IMR-90 (cell line): Measurements from ENCODE around the gene ZNF282. TPM values are rescaled to one million over a fixed set of nuclear protein-coding genes. Genes with fewer than 3 reads are reported as not detected.

Experiments used
- ATAC-seq: fragments of 200-7000 bp; cut with Tn5 transposase; 2 replicates; pipeline ENCODE4 v1.9.1; 2020; ENCODE audit warnings: low read depth, mild to moderate bottlenecking, moderate library complexity
- BruUV-seq: library from RNA; stranded (reverse); fragments of 400-500 nt; replicated peaks from 2 replicates; lab custom pipeline; 2021; lab: Mats Ljungman, UMichigan
- CTCF ChIA-PET: fragments of 300-600 bp; formaldehyde crosslinking; extraction: SDS; loops from one replicate; lab custom pipeline; 2021; ENCODE audit warnings: antibody characterized with exemption; lab: Yijun Ruan, JAX
- POLR2A ChIA-PET: fragments of 300-600 bp; sonication (Branson Sonifier 250); formaldehyde crosslinking; loops from one replicate; lab custom pipeline; 2022; ENCODE audit warnings: antibody characterized with exemption; ENCODE audit not compliant: unreplicated experiment; lab: Charles Lee
- DNase-seq: peaks from one replicate; pipeline ENCODE4 v3.0.0; 2013
- H2AFZ ChIP-seq: replicated peaks from 2 replicates; pipeline ENCODE3; 2013; ENCODE audit warnings: low read length, mild to moderate bottlenecking; ENCODE audit not compliant: poor library complexity
- H2AK5ac ChIP-seq: 2 replicates; pipeline ENCODE4 v1.6.1; 2013; ENCODE audit warnings: low read depth, low read length, inconsistent platforms
- H2AK9ac ChIP-seq: replicated peaks from 2 replicates; pipeline ENCODE3; 2013; ENCODE audit warnings: mild to moderate bottlenecking, low read depth, low read length, moderate library complexity; ENCODE audit not compliant: poor library complexity
- H2BK120ac ChIP-seq: 2 replicates; pipeline ENCODE4 v1.6.1; 2013; ENCODE audit warnings: low read depth, low read length, inconsistent platforms
- H2BK15ac ChIP-seq: 3 replicates; pipeline ENCODE4 v1.6.1; 2013; ENCODE audit warnings: low read depth, low read length, inconsistent platforms
- H2BK20ac ChIP-seq: 2 replicates; pipeline ENCODE4 v1.6.1; 2013; ENCODE audit warnings: low read depth, mild to moderate bottlenecking, inconsistent platforms, low read length, moderate library complexity
- H2BK5ac ChIP-seq: 2 replicates; pipeline ENCODE4 v1.6.1; 2013; ENCODE audit warnings: mild to moderate bottlenecking, low read depth, low read length, inconsistent platforms; ENCODE audit not compliant: poor library complexity, severe bottlenecking
- H3K14ac ChIP-seq: replicated peaks from 2 replicates; pipeline ENCODE4 v1.6.1; 2013; ENCODE audit warnings: low read depth, low read length, inconsistent platforms
- H3K18ac ChIP-seq: 2 replicates; pipeline ENCODE4 v1.6.1; 2013; ENCODE audit warnings: low read depth, low read length, control low read depth
- H3K23ac ChIP-seq: 2 replicates; pipeline ENCODE4 v1.6.1; 2013; ENCODE audit warnings: low read depth, low read length, inconsistent platforms
- H3K27ac ChIP-seq: 2 replicates; pipeline ENCODE4 v1.5.1; 2013; ENCODE audit warnings: mild to moderate bottlenecking, control low read depth, low read length; ENCODE audit not compliant: insufficient read depth
- H3K27me3 ChIP-seq: 2 replicates; pipeline ENCODE4 v1.6.1; 2013; ENCODE audit warnings: low read length; ENCODE audit not compliant: control insufficient read depth, insufficient read depth
- H3K36me3 ChIP-seq: 2 replicates; pipeline ENCODE4 v1.6.1; 2013; ENCODE audit warnings: low read length, mixed read lengths; ENCODE audit not compliant: control insufficient read depth, insufficient read depth
- H3K4ac ChIP-seq: 2 replicates; pipeline ENCODE4 v1.6.1; 2013; ENCODE audit warnings: low read depth, low read length, inconsistent platforms
- H3K4me1 ChIP-seq: 2 replicates; pipeline ENCODE4 v1.6.1; 2013; ENCODE audit warnings: low read length, mixed read lengths; ENCODE audit not compliant: control insufficient read depth, insufficient read depth
- H3K4me2 ChIP-seq: 2 replicates; pipeline ENCODE4 v1.6.1; 2013; ENCODE audit warnings: low read depth, mild to moderate bottlenecking, control low read depth, low read length, moderate library complexity
- H3K4me3 ChIP-seq: 2 replicates; pipeline ENCODE4 v1.5.1; 2013; ENCODE audit warnings: low read depth, mild to moderate bottlenecking, control low read depth, low read length, moderate library complexity; ENCODE audit not compliant: insufficient read depth
- H3K56ac ChIP-seq: 2 replicates; pipeline ENCODE4 v1.6.1; 2013; ENCODE audit warnings: low read length, inconsistent platforms; ENCODE audit not compliant: insufficient read depth; ENCODE audit errors: extremely low read depth
- H3K79me1 ChIP-seq, 2 experiments: 2 replicates each; pipeline ENCODE4 v1.6.1; 2013; ENCODE audit warnings: low read length in 2 of 2, inconsistent platforms in 1 of 2, low read depth in 1 of 2
- H3K9ac ChIP-seq: 2 replicates; pipeline ENCODE4 v1.6.1; 2013; ENCODE audit warnings: low read depth, low read length, control low read depth
- H3K9me1 ChIP-seq: 2 replicates; pipeline ENCODE4 v1.6.1; 2013; ENCODE audit warnings: low read length, inconsistent platforms; ENCODE audit not compliant: insufficient read depth
- H3K9me3 ChIP-seq: 2 replicates; pipeline ENCODE4 v1.6.1; 2013; ENCODE audit warnings: low read length; ENCODE audit not compliant: control insufficient read depth, insufficient read depth
- H4K20me1 ChIP-seq: 2 replicates; pipeline ENCODE4 v1.6.1; 2013; ENCODE audit warnings: low read length, inconsistent platforms; ENCODE audit not compliant: insufficient read depth
- H4K5ac ChIP-seq: 2 replicates; pipeline ENCODE4 v1.6.1; 2013; ENCODE audit warnings: mild to moderate bottlenecking, low read depth, low read length, control low read depth
- H4K8ac ChIP-seq, 2 experiments: 2 replicates each; pipeline ENCODE4 v1.6.1; 2013; ENCODE audit warnings: low read depth in 2 of 2, low read length in 2 of 2, control low read depth in 1 of 2, inconsistent platforms in 1 of 2
- H4K91ac ChIP-seq: 2 replicates; pipeline ENCODE4 v1.6.1; 2013; ENCODE audit warnings: low read depth, low read length, inconsistent platforms; ENCODE audit not compliant: insufficient read depth
- BHLHE40 ChIP-seq: fragments of 150-350 bp; IDR thresholded peaks from 2 replicates; pipeline ENCODE4 v1.6.1; 2016; ENCODE audit warnings: mild to moderate bottlenecking, low read depth, low read length
- CHD1 ChIP-seq: IDR thresholded peaks from 2 replicates; pipeline ENCODE4 v1.6.1; 2012; ENCODE audit warnings: low read depth, low read length, improper control_type of control experiment
- FOS ChIP-seq: fragments of 150-350 bp; IDR thresholded peaks from 2 replicates; pipeline ENCODE4 v1.6.1; 2016; ENCODE audit warnings: low read depth, low read length
- MAFK ChIP-seq: IDR thresholded peaks from 2 replicates; pipeline ENCODE4 v1.6.1; 2012; ENCODE audit warnings: low read depth, low read length, improper control_type of control experiment
- MAZ ChIP-seq: IDR thresholded peaks from 2 replicates; pipeline ENCODE4 v1.6.1; 2012; ENCODE audit warnings: low read depth, mild to moderate bottlenecking, low read length, improper control_type of control experiment, moderate library complexity, borderline replicate concordance
- MXI1 ChIP-seq: IDR thresholded peaks from 2 replicates; pipeline ENCODE4 v1.6.1; 2012; ENCODE audit warnings: low read depth, mild to moderate bottlenecking, low read length, moderate library complexity, borderline replicate concordance
- RCOR1 ChIP-seq: IDR thresholded peaks from 2 replicates; pipeline ENCODE4 v1.6.1; 2012; ENCODE audit warnings: mild to moderate bottlenecking, low read length, improper control_type of control experiment; ENCODE audit not compliant: insufficient replicate concordance
- RFX5 ChIP-seq: IDR thresholded peaks from 2 replicates; pipeline ENCODE4 v1.8.0; 2012; ENCODE audit warnings: low read depth, mild to moderate bottlenecking, low read length, moderate library complexity
- SMC3 ChIP-seq: fragments of 150-350 bp; IDR thresholded peaks from 2 replicates; pipeline ENCODE4 v1.6.1; 2016; ENCODE audit warnings: low read depth, mild to moderate bottlenecking, antibody characterized with exemption, low read length, moderate library complexity
- WGBS, 2 experiments: methylation state at CpG; one replicate each; pipeline versions ENCODE4 v1.1.5 to v1.1.7; 2013; ENCODE audit warnings: missing lambda C conversion rate in 2 of 2; ENCODE audit not compliant: insufficient read length in 1 of 2; ENCODE audit errors: extremely low coverage in 2 of 2; 5-methylcytosine and 5-hydroxymethylcytosine counted together
- dilution Hi-C: fragments of 300-500 bp; cut with HindIII; formaldehyde crosslinking; loops from one replicate; pipeline ENCODE4 v1.14.3; 2018; ENCODE audit warnings: low sequenced_read_pairs; ENCODE audit not compliant: unreplicated experiment
- in situ Hi-C: fragments of 300-500 bp; cut with MboI; formaldehyde crosslinking; loops from 3 replicates; pipeline ENCODE4 v1.14.3; 2019; ENCODE audit warnings: low sequenced_read_pairs, inconsistent platforms, mixed read lengths
- intact Hi-C: fragments of 100-400 bp; cut with micrococcal nuclease; formaldehyde crosslinking; loops from 2 replicates; pipeline ENCODE4 v1.10.0; 2022
- polyA plus RNA-seq, 3 experiments: library from polyadenylated mRNA; depleted of rRNA; stranded (reverse); fragments of >200 nt; gene quantifications; 2 replicates each; pipeline ENCODE4 v1.2.3, GENCODE V29; 2012; ENCODE audit warnings: low replicate concordance in 1 of 3
- total RNA-seq: library from RNA; depleted of rRNA; stranded (reverse); fragments of >200 nt; gene quantifications from 2 replicates; pipeline ENCODE4 v1.2.3, GENCODE V29; 2012
- TF ChIP-seq, protein P1 (sequence below): conservative IDR thresholded peaks from 2 replicates; pipeline ENCODE4 v1.5.1; 2012; ENCODE audit warnings: mild to moderate bottlenecking, low read depth, low read length, improper control_type of control experiment
- TF ChIP-seq, protein P2 (sequence below): fragments of 150-350 bp; IDR thresholded peaks from 2 replicates; pipeline ENCODE4 v1.6.1; 2016; ENCODE audit warnings: low read depth, mild to moderate bottlenecking, low read length, moderate library complexity, borderline replicate concordance

ZNF282 gene
- total and polyA plus RNA-seq, 2 of the 4 experiments (the other 2 are of a cell fraction): 7.2 to 11.9 TPM

DNA sequence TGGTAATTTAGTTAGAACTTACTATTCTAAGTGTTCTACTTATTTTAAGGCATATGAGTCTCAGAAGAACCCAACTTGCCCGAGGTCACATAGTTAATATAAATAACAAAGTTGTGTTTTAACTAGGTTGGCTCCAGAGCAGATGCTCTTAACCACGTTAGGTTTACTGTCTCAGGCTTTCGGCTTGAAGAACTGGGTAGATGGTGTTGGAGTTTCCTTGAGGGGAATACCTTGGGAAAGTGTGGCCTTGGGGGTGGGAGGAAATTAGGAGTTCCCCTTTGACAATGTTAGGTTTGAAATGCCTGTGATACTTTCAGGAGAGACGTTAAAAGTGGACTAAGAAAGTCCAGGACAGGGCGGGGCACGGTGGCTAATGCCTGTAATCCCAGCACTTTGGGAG lies 38.4 kb upstream of the ZNF282 start:
- no peak overlapping the region for H3K9ac ChIP-seq
- 100% methylated on average over 3 of the region's 6 CpGs; no CpG with 5 or more reads in 1 of the 2 experiments for WGBS, 2 experiments
- ChIA-PET POLR2A (no interaction called here), CTCF (no interaction called here)
- peaks cover 25% of the 10 kb centered on the region for H3K36me3 ChIP-seq
- H3K27me3 ChIP-seq: no peaks in the 10 kb centered on the region
- ATAC-seq (no peak), DNase-seq (no peak)
- H4K20me1 ChIP-seq: peaks cover 22% of the 10 kb centered on the region
- no peaks in the 10 kb centered on the region for H3K9me3 ChIP-seq
- H2AK5ac ChIP-seq: no peak overlapping the region
- dilution Hi-C loops: no loop called here
- H3K4me2 ChIP-seq: no peak overlapping the region
- H3K4me1 ChIP-seq: peaks cover 5% of the 10 kb centered on the region; the same call in 1 of the 2 replicates
- H2AFZ ChIP-seq: no peak overlapping the region
- in situ Hi-C loops: no loop called here
- H2AK9ac ChIP-seq: no peak overlapping the region
- no peak overlapping the region for H4K8ac ChIP-seq
- TF ChIP-seq FOS (no peak), MAFK (no peak), MXI1 (no peak), RCOR1 (no peak), MAZ (no peak), BHLHE40 (no peak), SMC3 (no peak), CHD1 (no peak), RFX5 (no peak)
- TF ChIP-seq, protein P1, sequence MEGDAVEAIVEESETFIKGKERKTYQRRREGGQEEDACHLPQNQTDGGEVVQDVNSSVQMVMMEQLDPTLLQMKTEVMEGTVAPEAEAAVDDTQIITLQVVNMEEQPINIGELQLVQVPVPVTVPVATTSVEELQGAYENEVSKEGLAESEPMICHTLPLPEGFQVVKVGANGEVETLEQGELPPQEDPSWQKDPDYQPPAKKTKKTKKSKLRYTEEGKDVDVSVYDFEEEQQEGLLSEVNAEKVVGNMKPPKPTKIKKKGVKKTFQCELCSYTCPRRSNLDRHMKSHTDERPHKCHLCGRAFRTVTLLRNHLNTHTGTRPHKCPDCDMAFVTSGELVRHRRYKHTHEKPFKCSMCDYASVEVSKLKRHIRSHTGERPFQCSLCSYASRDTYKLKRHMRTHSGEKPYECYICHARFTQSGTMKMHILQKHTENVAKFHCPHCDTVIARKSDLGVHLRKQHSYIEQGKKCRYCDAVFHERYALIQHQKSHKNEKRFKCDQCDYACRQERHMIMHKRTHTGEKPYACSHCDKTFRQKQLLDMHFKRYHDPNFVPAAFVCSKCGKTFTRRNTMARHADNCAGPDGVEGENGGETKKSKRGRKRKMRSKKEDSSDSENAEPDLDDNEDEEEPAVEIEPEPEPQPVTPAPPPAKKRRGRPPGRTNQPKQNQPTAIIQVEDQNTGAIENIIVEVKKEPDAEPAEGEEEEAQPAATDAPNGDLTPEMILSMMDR: no peak
- TF ChIP-seq, protein P2, sequence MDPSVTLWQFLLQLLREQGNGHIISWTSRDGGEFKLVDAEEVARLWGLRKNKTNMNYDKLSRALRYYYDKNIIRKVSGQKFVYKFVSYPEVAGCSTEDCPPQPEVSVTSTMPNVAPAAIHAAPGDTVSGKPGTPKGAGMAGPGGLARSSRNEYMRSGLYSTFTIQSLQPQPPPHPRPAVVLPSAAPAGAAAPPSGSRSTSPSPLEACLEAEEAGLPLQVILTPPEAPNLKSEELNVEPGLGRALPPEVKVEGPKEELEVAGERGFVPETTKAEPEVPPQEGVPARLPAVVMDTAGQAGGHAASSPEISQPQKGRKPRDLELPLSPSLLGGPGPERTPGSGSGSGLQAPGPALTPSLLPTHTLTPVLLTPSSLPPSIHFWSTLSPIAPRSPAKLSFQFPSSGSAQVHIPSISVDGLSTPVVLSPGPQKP: no peak
- no peak overlapping the region for H2BK5ac ChIP-seq
- no peak overlapping the region for H3K27ac ChIP-seq
- H3K23ac ChIP-seq: no peak overlapping the region
- intact Hi-C loops: no loop called here
- H3K56ac ChIP-seq: no peak overlapping the region
- BruUV-seq: no TSS peak
- no peak overlapping the region for H4K5ac ChIP-seq
- H3K4ac ChIP-seq: no peak overlapping the region
- no peak overlapping the region for H4K91ac ChIP-seq
- H3K9me1 ChIP-seq: no peaks in the 10 kb centered on the region
- H3K4me3 ChIP-seq: no peak overlapping the region
- H3K18ac ChIP-seq: no peak overlapping the region
- no peak overlapping the region for H2BK20ac ChIP-seq
- H2BK120ac ChIP-seq: no peak overlapping the region
- no peak overlapping the region for H3K14ac ChIP-seq
- H2BK15ac ChIP-seq: no peak overlapping the region
- peaks cover 27 to 38% of the 10 kb centered on the region in 2 experiments for H3K79me1 ChIP-seq
